Activated T-cell treated with anti-CD3 and anti-CD28 coated beads, Interleukin-2, amount 50 U/mL, for 72 hours (primary cell): ENCODE measurements around the gene ZNF345. TPM values are rescaled to one million over a fixed set of nuclear protein-coding genes. Genes with fewer than 3 reads are reported as not detected.
A peak's percentile ranks its signal among the peaks of the same experiment; 100 is the strongest.

ENCODE experiments used
- ATAC-seq, 2 donors: fragments of 150-1000 bp; cut with Tn5 transposase; replicated peaks in 1 of 2; 2 replicates each; pipeline ENCODE4 v1.10.0; 2021; ENCODE audit warnings: moderate library complexity in 2 of 2, mild to moderate bottlenecking in 1 of 2
- DNase-seq, 2 donors: peaks; one replicate each; pipeline ENCODE4 v3.0.0; 2021 to 2022; ENCODE audit warnings: mixed read lengths in 1 of 2
- H3K27ac Mint-ChIP-seq: one replicate; pipeline ENCODE4 v1.8.0; 2022; ENCODE audit warnings: mild to moderate bottlenecking, moderate library complexity, mixed read lengths
- H3K27me3 Mint-ChIP-seq: one replicate; pipeline ENCODE4 v1.8.0; 2022; ENCODE audit warnings: low read depth, mixed read lengths
- H3K36me3 Mint-ChIP-seq, 2 donors: one replicate each; pipeline ENCODE4 v1.8.0; 2022; ENCODE audit warnings: mixed read lengths in 2 of 2, mild to moderate bottlenecking in 1 of 2; ENCODE audit not compliant: insufficient read depth in 2 of 2
- H3K4me1 Mint-ChIP-seq: one replicate; pipeline ENCODE4 v1.8.0; 2022; ENCODE audit warnings: low read depth, mixed read lengths
- H3K4me3 Mint-ChIP-seq, 2 donors: one replicate each; pipeline ENCODE4 v1.8.0; 2022; ENCODE audit warnings: mild to moderate bottlenecking in 2 of 2, mixed read lengths in 2 of 2, moderate library complexity in 2 of 2
- H3K9me3 Mint-ChIP-seq, 2 donors: one replicate each; pipeline ENCODE4 v1.8.0; 2022; ENCODE audit warnings: mixed read lengths in 2 of 2
- total RNA-seq, 2 donors: library from RNA; stranded (reverse); gene quantifications; one replicate each; pipeline ENCODE4 v1.2.3, GENCODE V29; 2022

The ZNF345 gene
- total RNA-seq, 2 donors from 2014 or later = 6.1 to 9.9 TPM

DNA sequence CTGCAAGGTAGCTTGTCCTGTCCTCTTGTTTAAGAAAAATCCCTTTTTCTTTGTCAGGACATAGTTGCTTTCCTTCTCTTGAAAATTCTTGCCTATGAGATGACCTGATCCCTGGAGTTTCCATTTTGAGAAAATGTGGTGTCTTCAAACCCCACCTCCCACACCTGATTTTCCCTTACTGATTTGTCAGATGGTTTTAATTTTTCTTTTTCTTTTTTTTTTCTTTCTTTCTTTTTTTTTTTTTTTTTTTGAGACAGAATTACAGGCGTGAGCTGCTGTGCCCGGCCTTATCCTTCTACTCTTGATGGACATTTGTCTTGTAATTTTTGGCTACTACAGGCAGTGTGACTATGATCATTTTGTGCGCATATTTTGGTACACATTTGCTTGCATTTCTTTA, 1.2 kb downstream of the ZNF345 start:
- ATAC-seq (no peak), DNase-seq (no peak)
- peaks cover 8 to 10% of the 10 kb centered on the region in 2 donors for H3K9me3 Mint-ChIP-seq
- H3K4me3 Mint-ChIP-seq = no peak overlapping the region
- H3K27me3 Mint-ChIP-seq = no peaks in the 10 kb centered on the region
- H3K36me3 Mint-ChIP-seq = peaks cover 21 to 44% of the 10 kb centered on the region in 2 donors
- H3K4me1 Mint-ChIP-seq = peaks cover 6% of the 10 kb centered on the region
- no peak overlapping the region for H3K27ac Mint-ChIP-seq

DNA sequence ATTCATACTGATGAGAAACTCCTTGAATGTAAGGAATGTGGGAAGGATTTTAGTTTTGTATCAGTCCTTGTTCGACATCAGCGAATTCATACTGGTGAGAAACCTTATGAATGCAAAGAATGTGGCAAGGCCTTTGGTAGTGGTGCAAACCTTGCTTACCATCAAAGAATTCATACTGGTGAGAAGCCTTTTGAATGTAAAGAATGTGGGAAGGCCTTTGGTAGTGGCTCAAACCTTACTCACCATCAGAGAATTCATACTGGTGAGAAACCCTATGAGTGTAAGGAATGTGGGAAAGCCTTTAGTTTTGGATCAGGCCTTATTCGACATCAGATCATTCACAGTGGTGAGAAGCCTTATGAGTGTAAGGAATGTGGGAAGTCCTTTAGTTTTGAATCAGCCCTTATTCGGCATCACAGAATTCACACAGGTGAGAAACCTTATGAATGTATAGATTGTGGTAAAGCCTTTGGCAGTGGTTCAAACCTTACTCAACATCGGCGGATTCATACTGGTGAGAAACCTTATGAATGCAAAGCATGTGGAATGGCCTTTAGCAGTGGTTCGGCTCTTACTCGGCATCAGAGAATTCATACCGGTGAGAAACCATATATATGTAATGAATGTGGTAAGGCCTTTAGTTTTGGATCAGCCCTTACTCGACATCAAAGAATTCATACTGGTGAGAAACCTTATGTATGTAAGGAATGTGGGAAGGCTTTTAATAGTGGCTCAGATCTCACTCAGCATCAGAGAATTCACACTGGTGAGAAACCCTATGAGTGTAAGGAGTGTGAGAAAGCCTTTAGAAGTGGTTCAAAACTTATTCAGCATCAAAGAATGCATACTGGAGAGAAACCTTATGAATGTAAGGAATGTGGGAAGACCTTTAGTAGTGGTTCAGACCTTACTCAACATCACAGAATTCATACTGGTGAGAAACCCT, 26.6 kb downstream of the ZNF345 start:
- Mint-ChIP-seq H3K4me3 (no peak overlapping the region), H3K4me1 (no peaks in the 10 kb centered on the region), H3K36me3 (peaks cover 42 to 67% of the 10 kb centered on the region in 2 donors), H3K27ac (no peak overlapping the region), H3K9me3 (peaks cover 22 to 23% of the 10 kb centered on the region in 2 donors), H3K27me3 (no peaks in the 10 kb centered on the region)
- ATAC-seq (no peak), DNase-seq (no peak)

DNA sequence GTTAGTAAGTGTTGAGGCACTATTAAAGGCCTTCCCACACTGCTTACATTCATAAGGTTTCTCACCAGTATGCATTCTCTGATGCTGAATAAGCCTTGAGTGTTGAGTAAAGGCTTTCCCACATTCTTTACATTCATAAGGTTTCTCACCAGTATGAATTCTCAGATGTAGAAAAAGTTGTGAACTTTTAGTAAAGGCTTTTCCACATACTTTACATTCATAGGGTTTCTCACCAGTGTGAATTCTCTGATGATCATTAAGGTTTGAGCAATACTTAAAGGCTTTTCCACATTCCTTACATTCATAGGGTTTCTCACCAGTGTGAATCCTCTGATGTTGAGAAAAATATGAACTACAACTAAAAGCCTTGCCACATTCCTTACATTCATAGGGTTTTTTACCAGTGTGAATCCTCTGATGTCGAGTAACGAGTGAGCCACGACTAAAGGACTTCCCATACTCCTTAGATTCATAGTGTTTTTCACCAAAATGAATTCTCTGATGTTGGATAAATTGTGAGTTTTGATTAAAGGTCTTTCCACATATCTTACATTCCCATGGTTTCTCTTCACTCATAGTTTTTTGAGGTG, 41.2 kb downstream of the ZNF345 start:
- H3K4me1 Mint-ChIP-seq = no peaks in the 10 kb centered on the region
- H3K4me3 Mint-ChIP-seq = no peak overlapping the region
- DNase-seq (no peak), ATAC-seq (no peak)
- H3K9me3 Mint-ChIP-seq = peaks cover 28 to 44% of the 10 kb centered on the region in 2 donors
- H3K27me3 Mint-ChIP-seq = no peaks in the 10 kb centered on the region
- H3K27ac Mint-ChIP-seq = no peak overlapping the region
- peaks cover 50 to 79% of the 10 kb centered on the region in 2 donors for H3K36me3 Mint-ChIP-seq

- Mint-ChIP-seq H3K27ac (no peak overlapping the region), H3K36me3 (peaks cover 59 to 82% of the 10 kb centered on the region in 2 donors), H3K4me3 (no peak overlapping the region), H3K27me3 (no peaks in the 10 kb centered on the region), H3K4me1 (no peaks in the 10 kb centered on the region), H3K9me3 (peaks cover 33 to 45% of the 10 kb centered on the region in 2 donors)
- ATAC-seq (no peak), DNase-seq (no peak)
Observed at GRCh38 chr19:36894849-36895383, 44.2 kb downstream of the ZNF345 start.

DNA sequence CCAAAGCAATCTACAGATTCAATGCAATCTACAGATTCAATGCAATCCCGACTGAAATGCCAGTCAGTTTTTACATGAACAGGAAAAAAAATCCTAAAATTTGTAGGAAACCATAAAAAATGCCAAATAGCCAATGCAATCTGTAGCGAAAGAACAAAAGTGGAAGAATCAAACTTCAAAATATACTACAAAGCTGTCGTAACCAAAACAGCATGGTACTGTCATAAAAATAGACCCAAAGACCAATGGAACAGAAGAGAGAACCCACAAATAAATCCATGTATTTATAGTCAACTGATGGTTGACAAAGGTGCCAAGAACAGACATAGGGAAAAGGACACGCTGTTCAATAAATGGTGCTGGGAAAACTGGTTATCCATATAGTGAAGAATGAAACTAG, 47.7 kb downstream of the ZNF345 start:
- ATAC-seq = no peak
- Mint-ChIP-seq H3K4me1 (no peaks in the 10 kb centered on the region), H3K4me3 (no peak overlapping the region), H3K9me3 (peaks cover 27 to 34% of the 10 kb centered on the region in 2 donors), H3K36me3 (peaks cover 50 to 85% of the 10 kb centered on the region in 2 donors), H3K27ac (no peak overlapping the region), H3K27me3 (no peaks in the 10 kb centered on the region)
- DNase-seq = no peak

- ATAC-seq = peak; percentile 98
- Mint-ChIP-seq H3K4me3 (peak within 1 kb of the TSS; percentile 85 to 89), H3K4me1 (peaks cover 24% of the 10 kb centered on the region), H3K36me3 (peaks cover 32 to 73% of the 10 kb centered on the region in 2 donors), H3K27ac (peak within 1 kb of the TSS; percentile 87), H3K9me3 (peaks cover 9 to 16% of the 10 kb centered on the region in 2 donors), H3K27me3 (no peaks in the 10 kb centered on the region)
- peak; percentile 94 to 96 for DNase-seq
Observed at GRCh38 chr19:36915992-36916830, 65.5 kb downstream of the ZNF345 start, which contains the start of the genes ZNF568 and ZNF829. Gene ZNF568 (plus strand): TSS chr19:36916332. CDS start chr19:36922771, 6,439 bp downstream. Gene ZNF829 (minus strand): TSS chr19:36916291. CDS start chr19:36915167, 1,124 bp downstream.

- no peak for DNase-seq
- Mint-ChIP-seq H3K9me3 (peaks cover 11 to 16% of the 10 kb centered on the region in 2 donors), H3K36me3 (peaks cover 32 to 73% of the 10 kb centered on the region in 2 donors), H3K4me1 (peaks cover 24% of the 10 kb centered on the region), H3K27me3 (no peaks in the 10 kb centered on the region), H3K27ac (peak overlapping the region; percentile 87), H3K4me3 (peak overlapping the region; percentile 85 to 89)
- no peak for ATAC-seq
Observed at GRCh38 chr19:36916991-36917390, 66.3 kb downstream of the ZNF345 start.

- peaks cover 41 to 74% of the 10 kb centered on the region in 2 donors for H3K36me3 Mint-ChIP-seq
- no peak overlapping the region for H3K27ac Mint-ChIP-seq
- peaks cover 24% of the 10 kb centered on the region for H3K4me1 Mint-ChIP-seq
- ATAC-seq = no peak
- H3K9me3 Mint-ChIP-seq = peaks cover 14 to 22% of the 10 kb centered on the region in 2 donors
- H3K4me3 Mint-ChIP-seq = peak overlapping the region; percentile 85 to 89
- DNase-seq = no peak
- H3K27me3 Mint-ChIP-seq = no peaks in the 10 kb centered on the region
Observed at GRCh38 chr19:36918090-36918489, 67.4 kb downstream of the ZNF345 start.

Other genes starting within 250 kb of the ZNF345 start
- 10 to 100 TPM; 23.1 to 25.0 TPM for gene ZNF382, start 245.6 kb upstream of the ZNF345 start, total RNA-seq
- 1 to 10 TPM; 6.9 to 9.7 TPM for gene ZNF461, start 184.0 kb upstream of the ZNF345 start, total RNA-seq
- 10 to 100 TPM in 1 of 2 donors, 1 to 10 TPM in 1; 7.8 to 11.2 TPM for gene ZNF567, start 163.3 kb upstream of the ZNF345 start, total RNA-seq
- 10 to 100 TPM; 10.4 to 14.9 TPM for gene ZNF850, start 78.1 kb upstream of the ZNF345 start, total RNA-seq
- 1 to 10 TPM; 6.5 to 8.5 TPM for gene ZNF790, start 12.5 kb upstream of the ZNF345 start, total RNA-seq
- gene ZNF829, start 65.4 kb downstream of the ZNF345 start, total RNA-seq = 1 to 10 TPM; 7.4 to 9.0 TPM
- gene ZNF568, start 65.5 kb downstream of the ZNF345 start, total RNA-seq = 10 to 100 TPM; 15.4 to 17.9 TPM
- 10 to 100 TPM; 10.6 to 12.3 TPM for gene ZNF420, start 227.6 kb downstream of the ZNF345 start, total RNA-seq